K562 (cell line): Measurements from ENCODE around the gene MPIG6B. TPM values are rescaled to one million over a fixed set of nuclear protein-coding genes. Genes with fewer than 3 reads are reported as not detected.

Experiments used
- CHD7 ChIP-seq: fragments of 200-600 bp; sonication (generic); IDR thresholded peaks from one replicate; pipeline ENCODE4 v1.6.1; 2012; ENCODE audit warnings: mild to moderate bottlenecking, low read depth, low read length, inconsistent platforms
- EP300 ChIP-seq: IDR thresholded peaks from 2 replicates; pipeline ENCODE4 v1.6.1; 2012; ENCODE audit warnings: low read length, improper control_type of control experiment
- ILK ChIP-seq: fragments of 450-650 bp; IDR thresholded peaks from 2 replicates; pipeline ENCODE4 v1.6.1; 2016; ENCODE audit warnings: missing genetic modification characterization, low read depth, mild to moderate bottlenecking, missing compliant biosample characterization, moderate library complexity, borderline replicate concordance
- KLF13 ChIP-seq: fragments of 450-650 bp; IDR thresholded peaks from 2 replicates; pipeline ENCODE4 v1.6.1; 2016; ENCODE audit warnings: missing genetic modification characterization, low read depth, mild to moderate bottlenecking, missing compliant biosample characterization, moderate library complexity, borderline replicate concordance
- NFXL1 ChIP-seq: fragments of 450-650 bp; formaldehyde crosslinking; IDR thresholded peaks from 2 replicates; pipeline ENCODE4 v1.4.0; 2021; ENCODE audit warnings: mild to moderate bottlenecking
- RBM17 ChIP-seq: fragments of 200-400 bp; formaldehyde crosslinking; IDR thresholded peaks from 2 replicates; pipeline ENCODE4 v1.6.1; 2017; ENCODE audit warnings: low read depth, mild to moderate bottlenecking, low read length, borderline replicate concordance
- SAFB2 ChIP-seq: fragments of 200-400 bp; formaldehyde crosslinking; IDR thresholded peaks from 2 replicates; pipeline ENCODE4 v1.6.1; 2018; ENCODE audit warnings: borderline replicate concordance, low read length, low read depth, moderate library complexity; ENCODE audit not compliant: severe bottlenecking
- SLC30A9 ChIP-seq: fragments of 250-450 bp; sonication (Bioruptor Pico); IDR thresholded peaks from 2 replicates; pipeline ENCODE4 v1.8.0; 2022; ENCODE audit warnings: mild to moderate bottlenecking, moderate library complexity
- ZNF12 ChIP-seq: sonication (generic); formaldehyde crosslinking; IDR thresholded peaks from 2 replicates; pipeline ENCODE4 v1.4.0; 2020; ENCODE audit warnings: mild to moderate bottlenecking, missing genetic modification reagents
- polyA plus RNA-seq, 8 experiments: library from polyadenylated mRNA; depleted of rRNA in 4 of 8; stranded (reverse) in 5 of 8; unstranded in 3 of 8; fragments of >200 nt; fragmentation: Nextera tagmentation in 2 of 8; fragmentation: Illumina TruSeq in 1 of 8; extraction: Ambion mirVana in 2 of 8; extraction: Trizol in 1 of 8; gene quantifications; 2 replicates each; pipeline versions ENCODE4 v1.2.1 to v1.2.3, GENCODE V29; 2011 to 2014; ENCODE audit warnings: inconsistent platforms in 1 of 8, missing spikeins in 1 of 8
- total RNA-seq, 7 experiments: library from RNA; depleted of rRNA in 6 of 7; stranded (reverse); fragments of >200 nt in 6 of 7; fragmentation: Illumina TruSeq in 2 of 7; extraction: Trizol in 2 of 7; gene quantifications; 2 replicates each; pipeline versions ENCODE4 v1.2.1 to v1.2.3, GENCODE V29; 2011 to 2021; ENCODE audit warnings: low replicate concordance in 1 of 7
- TF ChIP-seq, protein P1 (sequence below), 2 experiments: IDR thresholded peaks; 2 replicates each; pipeline ENCODE4 v1.6.1; 2012; ENCODE audit warnings: improper control_type of control experiment in 2 of 2, low read depth in 2 of 2, low read length in 2 of 2, borderline replicate concordance in 1 of 2

Gene MPIG6B
- total and polyA plus RNA-seq, 9 of the 15 experiments (the other 6 are each of a cell fraction or from before 2014, with no cell fraction given): 0.11 to 1.2 (median 0.28) TPM; not detected in 1

DNA sequence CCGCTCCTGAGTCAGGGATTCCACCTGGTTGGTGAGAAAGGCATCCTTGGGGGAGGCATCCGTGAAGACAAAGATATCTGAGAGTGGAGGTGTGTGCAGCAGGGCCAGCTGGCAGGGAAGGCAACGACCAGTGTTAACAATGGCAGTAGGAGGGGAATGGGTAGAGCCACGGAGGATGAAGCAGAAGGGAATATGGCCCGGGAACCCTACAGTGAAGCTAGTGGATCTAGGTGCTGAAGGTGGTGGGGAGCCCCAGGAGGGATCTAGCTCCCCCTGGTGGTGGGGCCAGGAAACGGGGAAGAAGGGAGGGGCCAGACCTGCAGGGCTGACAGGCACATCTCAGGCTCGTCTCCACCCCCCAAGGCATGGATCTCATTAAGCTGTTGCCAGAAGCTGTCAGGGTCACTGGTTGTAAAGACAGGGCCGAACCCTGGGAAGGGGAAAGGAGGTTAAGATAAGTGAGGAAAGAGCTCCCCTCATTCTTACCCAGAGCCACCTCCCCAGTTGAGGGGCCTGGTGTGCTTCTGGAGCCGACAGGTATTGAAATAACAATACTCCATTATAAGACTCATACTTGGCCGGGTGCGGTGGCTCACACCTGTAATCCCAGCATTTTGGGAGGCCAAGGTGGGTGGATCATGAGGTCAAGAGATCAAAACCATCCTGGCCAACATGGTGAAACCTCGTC, 46.7 kb downstream of the MPIG6B start (continued):
- TF ChIP-seq ZNF12 (CRISPR knock-in tag) (no peak), SLC30A9 (CRISPR knock-in tag) (no peak), KLF13 (tag) (peak; percentile 79), SAFB2 (no peak), CHD7 (peak; percentile 19), NFXL1 (CRISPR knock-in tag) (no peak), EP300 (peak; percentile 28), ILK (tag) (no peak), RBM17 (no peak)
- TF ChIP-seq, protein P1, sequence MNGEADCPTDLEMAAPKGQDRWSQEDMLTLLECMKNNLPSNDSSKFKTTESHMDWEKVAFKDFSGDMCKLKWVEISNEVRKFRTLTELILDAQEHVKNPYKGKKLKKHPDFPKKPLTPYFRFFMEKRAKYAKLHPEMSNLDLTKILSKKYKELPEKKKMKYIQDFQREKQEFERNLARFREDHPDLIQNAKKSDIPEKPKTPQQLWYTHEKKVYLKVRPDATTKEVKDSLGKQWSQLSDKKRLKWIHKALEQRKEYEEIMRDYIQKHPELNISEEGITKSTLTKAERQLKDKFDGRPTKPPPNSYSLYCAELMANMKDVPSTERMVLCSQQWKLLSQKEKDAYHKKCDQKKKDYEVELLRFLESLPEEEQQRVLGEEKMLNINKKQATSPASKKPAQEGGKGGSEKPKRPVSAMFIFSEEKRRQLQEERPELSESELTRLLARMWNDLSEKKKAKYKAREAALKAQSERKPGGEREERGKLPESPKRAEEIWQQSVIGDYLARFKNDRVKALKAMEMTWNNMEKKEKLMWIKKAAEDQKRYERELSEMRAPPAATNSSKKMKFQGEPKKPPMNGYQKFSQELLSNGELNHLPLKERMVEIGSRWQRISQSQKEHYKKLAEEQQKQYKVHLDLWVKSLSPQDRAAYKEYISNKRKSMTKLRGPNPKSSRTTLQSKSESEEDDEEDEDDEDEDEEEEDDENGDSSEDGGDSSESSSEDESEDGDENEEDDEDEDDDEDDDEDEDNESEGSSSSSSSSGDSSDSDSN (IDR thresholded peaks at IDR 0.05; ENCODE audit: borderline replicate concordance in 1 of 2, low read depth in 2 of 2, low read length in 2 of 2): peak in 1 of 2 experiments; percentile 88; a peak in 1 of 4 replicates
